Astrocyte of the spinal cord (primary cell): ENCODE measurements around the gene OR4D2.
A peak's percentile ranks its signal among the peaks of the same experiment; 100 is the strongest.

Experiments used
- DNase-seq: peaks from one replicate; pipeline ENCODE4 v3.0.0; 2011; ENCODE audit warnings: low read depth, low spot score
- H3K4me3 ChIP-seq: 2 replicates; pipeline ENCODE4 v1.5.1; 2011; ENCODE audit warnings: low read depth, mild to moderate bottlenecking, low read length, moderate library complexity
- CTCF ChIP-seq: IDR thresholded peaks from 2 replicates; pipeline ENCODE4 v1.5.1; 2012; ENCODE audit warnings: low read depth, mild to moderate bottlenecking, low read length, inconsistent platforms
- in situ Hi-C: cut with HindIII; loops from 2 replicates; pipeline ENCODE4 v1.10.0; 2017; ENCODE audit warnings: low sequenced_read_pairs

OR4D2 gene

GRCh38 chr17:58191241-58191896 is 24.6 kb downstream of the OR4D2 start:
- in situ Hi-C loops: no loop called here
- DNase-seq: no peak
- H3K4me3 ChIP-seq: no peak overlapping the region
- TF ChIP-seq CTCF: no peak

- TF ChIP-seq CTCF: no peak
- no peak within 1 kb of the TSS for H3K4me3 ChIP-seq
- no peak for DNase-seq
- in situ Hi-C loops: no loop called here
These were observed 25.8 kb downstream of the OR4D2 start, which contains the start of gene EPX for GRCh38 chr17:58192612-58193011. EPX (plus strand) TSS chr17:58192726; CDS start chr17:58192847, 121 bp downstream.

- no peak for DNase-seq
- TF ChIP-seq CTCF: no peak
- H3K4me3 ChIP-seq: no peak overlapping the region
- in situ Hi-C loops: no loop called here
These were observed 27.0 kb downstream of the OR4D2 start for GRCh38 chr17:58193641-58194255.

- no peak for DNase-seq
- H3K4me3 ChIP-seq: no peak overlapping the region
- in situ Hi-C loops: no loop called here
- no peak for TF ChIP-seq CTCF
These were observed 28.8 kb downstream of the OR4D2 start for GRCh38 chr17:58195518-58196123.

- no peak overlapping the region for H3K4me3 ChIP-seq
- in situ Hi-C loops: no loop called here
- TF ChIP-seq CTCF: no peak
- no peak for DNase-seq
These were observed 29.8 kb downstream of the OR4D2 start for GRCh38 chr17:58196610-58197009.

GRCh38 chr17:58200024-58200633 is 33.3 kb downstream of the OR4D2 start:
- peak; percentile 26 for DNase-seq
- in situ Hi-C loops: no loop called here
- peak; percentile 58 for TF ChIP-seq CTCF
- no peak overlapping the region for H3K4me3 ChIP-seq
